Panc1 (cell line): Measurements from ENCODE around the gene JAZF1.

Experiments used
- CTCF ChIP-seq: fragments of 450-650 bp; IDR thresholded peaks from 2 replicates; pipeline ENCODE4 v1.5.1; 2017; ENCODE audit warnings: mild to moderate bottlenecking
- POLR2AphosphoS5 ChIP-seq: IDR thresholded peaks from 2 replicates; pipeline ENCODE4 v1.6.1; 2012; ENCODE audit warnings: mild to moderate bottlenecking, low read depth, low read length, moderate library complexity
- SIN3A ChIP-seq: IDR thresholded peaks from 2 replicates; pipeline ENCODE4 v1.6.1; 2012; ENCODE audit warnings: low read depth, mild to moderate bottlenecking, low read length, moderate library complexity, borderline replicate concordance; ENCODE audit not compliant: insufficient read depth
- TCF7L2 ChIP-seq: IDR thresholded peaks from 2 replicates; pipeline ENCODE4 v1.6.1; 2011; ENCODE audit warnings: mild to moderate bottlenecking, low read depth, low read length, inconsistent platforms

- no peak for TF ChIP-seq CTCF
- TF ChIP-seq POLR2AphosphoS5: no peak
- TF ChIP-seq TCF7L2: no peak
- TF ChIP-seq SIN3A: no peak
Measured at GRCh38 chr7:27992097-27992496, 188.5 kb downstream of the JAZF1 start.
